HG03064 (cell line): Measurements from ENCODE around the gene HDAC3.

Experiments used
- ATAC-seq: cut with Tn5 transposase; IDR thresholded peaks from one replicate; pipeline ENCODE4 v1.9.1; 2021; ENCODE audit warnings: low read depth; ENCODE audit not compliant: unreplicated experiment

Gene HDAC3

GRCh38 chr5:141636413-141637122 is at the start of gene HDAC3, which contains the start of gene RELL2:
TSS of gene HDAC3 (minus strand) at chr5:141636849. CDS start at chr5:141636790, 59 bp downstream.
TSS of gene RELL2 (plus strand) at chr5:141636997. CDS start at chr5:141638226, 1,229 bp downstream.
- ATAC-seq: peak; percentile 64

GRCh38 chr5:141685591-141685990 is 48.9 kb upstream of the HDAC3 start:
- no peak for ATAC-seq

GRCh38 chr5:141683596-141684141 is 47.0 kb upstream of the HDAC3 start:
- ATAC-seq: no peak

- no peak for ATAC-seq
Observed at GRCh38 chr5:141681695-141682641, 45.3 kb upstream of the HDAC3 start, which contains the start of gene ARAP3. TSS of gene ARAP3 (minus strand) at chr5:141682230. CDS start at chr5:141680486, 1,744 bp downstream.

GRCh38 chr5:141681295-141681694 is 44.6 kb upstream of the HDAC3 start:
- no peak for ATAC-seq

- ATAC-seq: no peak
Observed at GRCh38 chr5:141680751-141681201, 44.1 kb upstream of the HDAC3 start.

GRCh38 chr5:141680178-141680577 is 43.5 kb upstream of the HDAC3 start:
- no peak for ATAC-seq

GRCh38 chr5:141677415-141677814 is 40.8 kb upstream of the HDAC3 start:
- ATAC-seq: no peak

GRCh38 chr5:141675672-141676071 is 39.0 kb upstream of the HDAC3 start:
- no peak for ATAC-seq

GRCh38 chr5:141674747-141675146 is 38.1 kb upstream of the HDAC3 start:
- no peak for ATAC-seq

GRCh38 chr5:141672841-141673813 is 36.5 kb upstream of the HDAC3 start:
- ATAC-seq: no peak

GRCh38 chr5:141672071-141672840 is 35.6 kb upstream of the HDAC3 start:
- no peak for ATAC-seq

GRCh38 chr5:141669520-141669919 is 32.9 kb upstream of the HDAC3 start:
- ATAC-seq: no peak

GRCh38 chr5:141668601-141669265 is 32.1 kb upstream of the HDAC3 start:
- no peak for ATAC-seq

GRCh38 chr5:141665995-141666940 is 29.6 kb upstream of the HDAC3 start:
- ATAC-seq: no peak

GRCh38 chr5:141664733-141665461 is 28.2 kb upstream of the HDAC3 start:
- ATAC-seq: peak; percentile 82

- ATAC-seq: no peak
Observed at GRCh38 chr5:141663506-141663905, 26.9 kb upstream of the HDAC3 start.
